ENCODE results near the gene PIEZO1. TPM values are rescaled to one million over a fixed set of nuclear protein-coding genes. Genes with fewer than 3 reads are reported as not detected.
A peak's percentile ranks its signal among the peaks of the same experiment; 100 is the strongest.

Gene PIEZO1
- total and polyA plus RNA-seq, 2 donors from 2014 or later, result 103 to 124 TPM

- no peaks in the 10 kb centered on the region for H3K27me3 ChIP-seq (ENCODE audit: control insufficient read depth, insufficient read depth, low read length)
- DNase-seq (peak in 3 of 5 donors; percentile 15 to 83 (median 47)), FAIRE-seq (no peak)
- no peaks in the 10 kb centered on the region for H3K9me3 ChIP-seq (ENCODE audit: control insufficient read depth in 2 of 3, insufficient read depth in 1 of 3, low read length in 3 of 3)
- no peaks in the 10 kb centered on the region for H3K36me3 ChIP-seq (ENCODE audit: control insufficient read depth in 2 of 3, insufficient read depth in 3 of 3, low read length in 3 of 3)
- peaks cover 0 to 4% (median 0%) of the 10 kb centered on the region in 3 donors for H3K4me1 ChIP-seq (ENCODE audit: control insufficient read depth in 2 of 3, insufficient read depth in 2 of 3, low read depth in 1 of 3, low read length in 3 of 3)
- intact Hi-C loops (cut with DNase I), result no loop called here
- H3K9ac ChIP-seq (ENCODE audit: low read length in 3 of 3), result no peak overlapping the region
- TF ChIP-seq CTCF (IDR thresholded peaks at IDR 0.05; ENCODE audit: borderline replicate concordance, extremely low read depth, insufficient read depth), result no peak
- no peak overlapping the region for H3K27ac ChIP-seq (ENCODE audit: low read depth in 2 of 2, low read length in 2 of 2)
- H3K4me3 ChIP-seq (ENCODE audit: low read length in 3 of 3), result no peak overlapping the region
These were observed 19.7 kb upstream of the PIEZO1 start for GRCh38 chr16:88804552-88805339.

- DNase-seq, result no peak
- Histone ChIP-seq H3K27ac (ENCODE audit: low read depth in 2 of 2, low read length in 2 of 2) (no peak overlapping the region), H3K9ac (ENCODE audit: low read length in 3 of 3) (no peak overlapping the region), H3K27me3 (ENCODE audit: control insufficient read depth, insufficient read depth, low read length) (no peaks in the 10 kb centered on the region), H3K9me3 (ENCODE audit: control insufficient read depth in 2 of 3, insufficient read depth in 1 of 3, low read length in 3 of 3) (no peaks in the 10 kb centered on the region), H3K36me3 (ENCODE audit: control insufficient read depth in 2 of 3, insufficient read depth in 3 of 3, low read length in 3 of 3) (no peaks in the 10 kb centered on the region), H3K4me1 (ENCODE audit: control insufficient read depth in 2 of 3, insufficient read depth in 2 of 3, low read depth in 1 of 3, low read length in 3 of 3) (peaks cover 0 to 3% (median 0%) of the 10 kb centered on the region in 3 donors), H3K4me3 (ENCODE audit: low read length in 3 of 3) (no peak overlapping the region)
- FAIRE-seq, result no peak
- TF ChIP-seq CTCF (IDR thresholded peaks at IDR 0.05; ENCODE audit: borderline replicate concordance, extremely low read depth, insufficient read depth), result no peak
- intact Hi-C loops (cut with DNase I), result no loop called here
These were observed 19.1 kb upstream of the PIEZO1 start for GRCh38 chr16:88804173-88804551.

GRCh38 chr16:88803264-88803987, 18.4 kb upstream of the PIEZO1 start, which contains the start of gene CDT1:
TSS of gene CDT1 (plus strand) at chr16:88803789. CDS start at chr16:88803832, 43 bp downstream.
- intact Hi-C loops (cut with DNase I), result no loop called here
- H3K4me3 ChIP-seq (ENCODE audit: low read length in 3 of 3), result peak within 1 kb of the TSS; percentile 39 to 63 (median 55)
- peak; percentile 86 to 95 (median 91) for DNase-seq
- no peak within 1 kb of the TSS for H3K27ac ChIP-seq (ENCODE audit: low read depth in 2 of 2, low read length in 2 of 2)
- no peak for FAIRE-seq
- peaks cover 0 to 3% (median 0%) of the 10 kb centered on the region in 3 donors for H3K4me1 ChIP-seq (ENCODE audit: control insufficient read depth in 2 of 3, insufficient read depth in 2 of 3, low read depth in 1 of 3, low read length in 3 of 3)
- no peaks in the 10 kb centered on the region for H3K36me3 ChIP-seq (ENCODE audit: control insufficient read depth in 2 of 3, insufficient read depth in 3 of 3, low read length in 3 of 3)
- peak within 1 kb of the TSS in 1 of 3 donors; percentile 18 for H3K9ac ChIP-seq (ENCODE audit: low read length in 3 of 3)
- no peaks in the 10 kb centered on the region for H3K9me3 ChIP-seq (ENCODE audit: control insufficient read depth in 2 of 3, insufficient read depth in 1 of 3, low read length in 3 of 3)
- no peak for TF ChIP-seq CTCF (IDR thresholded peaks at IDR 0.05; ENCODE audit: borderline replicate concordance, extremely low read depth, insufficient read depth)
- no peaks in the 10 kb centered on the region for H3K27me3 ChIP-seq (ENCODE audit: control insufficient read depth, insufficient read depth, low read length)

Measured in kidney (tissue), 14 donors.